Kidney tubule cell (primary cell): ENCODE results near the gene DTX1.

ENCODE experiments used
- DNase-seq: peaks from one replicate; pipeline ENCODE4 v3.0.0-alpha.2; 2018; ENCODE audit warnings: low spot score

Gene DTX1

DNA sequence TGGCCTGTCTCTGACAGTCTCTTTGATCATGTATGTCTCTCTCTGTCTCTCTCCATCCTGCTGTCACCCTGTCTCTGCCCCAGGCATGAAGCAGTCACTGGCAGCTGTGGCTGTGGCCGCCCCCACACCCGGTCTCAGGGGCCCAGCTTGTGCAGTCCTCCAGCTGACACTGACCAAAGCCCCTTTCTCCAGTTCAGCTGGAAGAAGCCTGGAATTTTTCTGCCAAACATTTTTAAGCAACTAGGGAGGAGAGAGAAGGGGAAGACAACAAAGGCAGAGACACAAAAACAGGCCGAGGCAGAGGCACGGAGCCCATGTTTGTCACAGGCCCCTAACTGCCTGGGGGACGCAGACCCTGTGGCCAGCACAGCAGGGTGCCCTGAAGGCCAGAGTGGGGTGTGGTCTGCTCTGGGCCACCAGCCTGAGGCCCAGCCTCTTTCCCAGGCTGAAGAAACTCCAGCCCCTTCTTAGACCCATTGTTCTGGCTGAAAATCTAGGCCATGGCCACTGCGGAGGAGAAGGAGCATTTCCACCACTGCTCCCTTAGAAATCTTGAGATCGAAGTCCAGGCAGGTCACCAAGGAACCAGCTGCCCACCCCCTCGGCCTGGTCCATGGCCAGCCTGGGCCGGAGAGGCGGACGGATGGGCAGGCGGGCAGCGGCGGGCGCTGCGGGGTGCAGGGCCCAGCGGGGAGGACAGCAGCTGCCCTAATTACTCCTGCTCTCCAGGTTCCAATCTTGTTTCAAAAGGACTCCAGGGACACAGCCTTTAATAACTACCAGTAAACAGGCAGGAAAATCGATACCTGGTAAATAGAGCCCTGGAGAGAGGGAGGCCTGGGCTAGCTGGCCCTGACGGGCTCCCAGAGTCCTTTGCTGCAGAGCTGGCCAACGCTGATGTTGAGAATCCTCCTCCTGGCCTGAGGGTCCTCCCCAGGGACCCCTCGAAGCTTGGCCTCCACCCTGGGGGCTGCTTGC, 14.9 kb downstream of the DTX1 start:
- DNase-seq = no peak

DNA sequence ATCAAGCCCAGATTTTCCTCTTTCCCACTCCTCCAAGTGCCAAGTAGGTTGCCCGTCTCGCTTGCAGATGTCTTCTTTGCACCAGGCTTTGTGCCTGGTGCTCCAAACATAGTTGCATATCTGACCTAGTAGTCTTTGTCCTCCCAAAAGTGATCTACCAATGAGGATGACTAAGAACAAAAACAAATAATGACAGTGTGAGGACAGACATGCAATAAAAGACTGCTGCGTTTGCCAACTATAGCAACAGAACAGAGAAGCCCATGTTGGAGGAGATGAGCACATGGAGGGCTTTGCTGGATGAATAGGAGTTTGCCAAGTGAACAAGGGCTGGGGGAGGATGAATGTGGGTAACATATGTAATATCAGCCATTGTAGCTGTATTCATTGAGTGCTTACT, 15.6 kb downstream of the DTX1 start:
- peak; percentile 1 for DNase-seq

DNA sequence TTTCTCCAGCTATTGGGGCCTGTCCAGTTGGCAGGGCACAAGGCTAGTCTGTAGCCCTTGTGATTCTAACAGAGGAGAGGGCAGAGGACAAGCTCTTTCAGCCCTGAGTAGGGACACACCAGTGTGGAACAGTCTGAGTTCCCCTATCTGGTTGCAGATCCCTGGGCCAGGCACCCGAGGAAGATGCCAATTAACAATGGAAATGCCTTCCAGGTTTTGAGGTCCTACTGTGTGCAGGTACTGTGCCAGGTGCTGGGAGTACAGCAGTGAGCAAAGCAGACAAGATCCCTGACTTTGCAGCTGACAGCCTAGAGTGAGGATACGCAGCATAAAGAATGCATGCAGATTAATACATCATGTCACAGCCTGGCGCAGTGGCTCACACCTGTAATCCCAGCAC, 17.1 kb downstream of the DTX1 start:
- no peak for DNase-seq

DNA sequence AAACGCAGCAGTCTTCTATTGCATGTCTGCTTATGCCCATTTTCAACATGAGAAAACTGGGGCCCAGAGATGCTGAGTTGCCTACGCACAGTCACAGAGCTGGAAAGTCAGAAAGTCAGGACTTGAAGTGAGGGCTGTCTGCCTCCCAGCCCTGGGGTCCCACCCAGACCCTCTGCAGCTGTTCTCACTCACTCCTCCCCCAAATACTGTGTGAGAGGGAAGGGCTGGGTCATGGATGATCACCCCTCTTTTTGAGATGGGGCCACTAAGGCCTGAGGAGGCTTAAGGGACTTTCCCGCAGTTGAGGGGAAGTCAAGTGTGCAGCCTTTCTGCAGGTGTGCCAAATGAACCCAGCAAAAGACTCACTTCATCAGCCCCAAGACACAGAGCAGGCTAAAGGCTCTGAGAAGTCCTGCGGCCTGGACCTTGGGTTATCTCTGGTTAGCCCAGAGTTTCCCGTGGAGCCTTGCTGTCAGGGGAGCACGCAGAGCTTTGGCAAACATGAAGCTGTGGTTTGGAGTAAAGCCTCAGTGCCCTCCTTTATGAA, 18.7 kb downstream of the DTX1 start:
- peak; percentile 29 for DNase-seq

DNA sequence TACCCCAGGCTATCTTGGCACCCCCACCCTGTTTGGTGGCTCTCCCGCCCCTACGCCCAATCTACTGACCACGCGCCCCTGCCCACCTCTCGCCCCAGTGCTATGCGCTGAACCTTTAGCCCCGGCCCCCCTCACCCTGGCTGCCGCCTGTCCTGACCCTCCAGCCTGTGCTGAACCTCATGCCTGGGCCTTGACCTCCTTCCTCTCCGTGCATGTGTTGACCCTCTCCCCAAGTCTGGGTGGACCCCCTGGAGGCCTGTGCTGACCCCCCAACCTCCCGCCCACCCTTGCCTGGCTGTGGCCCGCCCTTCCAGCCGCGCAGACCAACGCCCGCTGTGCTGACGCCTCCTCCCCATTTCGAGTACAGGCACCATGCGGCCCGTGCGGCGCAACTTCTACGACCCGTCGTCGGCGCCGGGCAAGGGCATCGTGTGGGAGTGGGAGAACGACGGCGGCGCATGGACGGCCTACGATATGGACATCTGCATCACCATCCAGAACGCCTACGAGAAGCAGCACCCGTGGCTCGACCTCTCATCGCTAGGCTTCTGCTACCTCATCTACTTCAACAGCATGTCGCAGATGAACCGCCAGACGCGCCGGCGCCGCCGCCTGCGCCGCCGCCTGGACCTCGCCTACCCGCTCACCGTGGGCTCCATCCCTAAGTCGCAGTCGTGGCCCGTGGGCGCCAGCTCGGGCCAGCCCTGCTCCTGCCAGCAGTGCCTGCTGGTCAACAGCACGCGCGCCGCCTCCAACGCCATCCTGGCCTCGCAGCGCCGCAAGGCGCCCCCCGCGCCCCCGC, 20.7 kb downstream of the DTX1 start:
- no peak for DNase-seq

DNA sequence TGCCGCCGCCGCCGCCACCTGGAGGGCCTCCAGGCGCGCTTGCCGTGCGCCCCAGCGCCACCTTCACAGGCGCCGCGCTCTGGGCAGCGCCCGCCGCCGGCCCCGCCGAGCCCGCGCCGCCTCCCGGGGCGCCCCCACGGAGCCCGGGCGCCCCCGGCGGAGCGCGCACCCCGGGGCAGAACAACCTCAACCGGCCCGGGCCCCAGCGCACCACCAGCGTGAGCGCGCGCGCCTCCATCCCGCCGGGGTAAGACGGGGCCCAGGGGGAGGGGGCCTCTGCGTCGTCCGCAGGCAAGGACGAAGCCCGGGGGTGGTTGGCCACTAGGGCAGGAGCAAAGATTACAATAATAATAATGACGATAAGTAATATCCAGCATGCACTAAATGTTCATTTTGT, 21.3 kb downstream of the DTX1 start:
- no peak for DNase-seq

DNA sequence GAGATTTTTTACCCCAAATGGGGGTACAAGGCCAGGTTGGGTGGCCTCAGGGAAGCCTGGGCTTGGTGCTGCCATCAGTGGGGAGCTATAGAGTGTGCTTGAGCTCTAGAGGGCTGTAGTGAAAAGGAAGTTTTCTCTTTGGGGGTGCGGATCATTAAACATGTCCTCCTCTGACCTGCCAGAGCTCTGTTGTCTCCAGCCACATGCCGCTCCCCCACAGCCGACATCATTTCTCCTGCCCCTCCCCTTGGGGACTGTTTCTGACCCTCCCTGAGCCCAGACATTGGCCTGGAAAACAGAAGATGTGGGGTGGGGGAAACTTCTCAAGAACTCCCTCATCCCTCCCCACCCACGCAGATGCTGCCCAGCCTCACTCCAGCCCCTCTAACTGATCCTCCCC, 25.3 kb downstream of the DTX1 start:
- DNase-seq = no peak

DNA sequence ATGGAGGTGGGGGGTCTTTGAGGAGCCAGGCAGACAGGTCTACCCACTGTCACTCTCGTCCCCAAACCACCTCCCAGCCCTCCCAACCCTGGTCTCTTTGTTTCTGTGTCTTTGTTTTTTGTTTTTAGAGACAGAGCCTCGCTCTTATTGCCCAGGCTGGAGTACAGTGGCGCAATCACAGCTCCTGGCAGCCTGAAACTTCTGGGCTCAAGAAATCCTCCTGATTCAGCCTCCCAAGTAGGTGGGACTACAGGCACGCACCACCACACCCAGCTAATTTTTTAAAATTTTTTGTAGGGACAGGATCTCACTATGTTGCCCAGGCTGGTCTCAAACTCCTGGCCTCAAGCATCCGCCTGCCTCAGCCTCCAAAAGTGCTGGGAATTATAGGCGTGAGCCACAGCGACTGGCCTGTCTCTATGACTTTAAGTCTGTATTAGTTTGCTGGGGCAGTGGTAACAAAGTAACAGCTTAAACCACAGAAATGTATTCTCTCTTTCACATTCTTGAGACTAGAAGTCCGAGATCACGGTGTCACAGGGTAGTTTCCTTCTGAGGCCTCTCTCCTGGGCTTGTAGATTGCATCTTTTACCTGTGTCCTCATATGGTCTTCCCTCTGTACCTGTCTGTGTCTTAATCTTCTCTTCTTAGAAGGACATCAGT, 26.1 kb downstream of the DTX1 start:
- DNase-seq = peak; percentile 16

DNA sequence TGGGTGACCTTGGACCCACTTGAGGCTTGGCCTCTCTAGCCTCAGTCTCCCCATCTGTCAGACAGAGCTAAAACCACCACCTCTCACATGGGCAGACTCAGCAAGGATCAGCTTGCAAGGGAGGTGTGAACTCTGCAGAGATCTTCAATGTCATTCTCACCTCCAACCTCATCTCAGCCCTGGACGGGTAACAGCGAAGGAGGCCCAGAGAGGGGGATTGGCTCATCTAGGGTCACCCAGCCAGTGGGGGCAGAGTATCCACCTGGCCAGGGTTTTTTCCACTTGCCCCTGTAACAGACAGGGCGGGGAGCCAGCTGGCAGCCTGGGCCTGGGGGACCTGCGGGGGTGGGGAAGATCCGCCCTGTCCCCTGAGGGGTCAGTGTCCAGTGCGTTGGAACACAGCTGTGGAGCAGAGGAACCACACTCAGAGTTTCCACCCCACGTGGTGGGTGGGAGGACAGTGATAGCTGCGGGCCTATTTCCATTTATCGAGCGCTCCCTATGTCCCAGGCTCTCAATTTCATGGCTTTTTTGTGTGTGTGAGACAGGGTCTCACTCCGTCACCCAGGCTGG, 27.4 kb downstream of the DTX1 start:
- DNase-seq = no peak

DNA sequence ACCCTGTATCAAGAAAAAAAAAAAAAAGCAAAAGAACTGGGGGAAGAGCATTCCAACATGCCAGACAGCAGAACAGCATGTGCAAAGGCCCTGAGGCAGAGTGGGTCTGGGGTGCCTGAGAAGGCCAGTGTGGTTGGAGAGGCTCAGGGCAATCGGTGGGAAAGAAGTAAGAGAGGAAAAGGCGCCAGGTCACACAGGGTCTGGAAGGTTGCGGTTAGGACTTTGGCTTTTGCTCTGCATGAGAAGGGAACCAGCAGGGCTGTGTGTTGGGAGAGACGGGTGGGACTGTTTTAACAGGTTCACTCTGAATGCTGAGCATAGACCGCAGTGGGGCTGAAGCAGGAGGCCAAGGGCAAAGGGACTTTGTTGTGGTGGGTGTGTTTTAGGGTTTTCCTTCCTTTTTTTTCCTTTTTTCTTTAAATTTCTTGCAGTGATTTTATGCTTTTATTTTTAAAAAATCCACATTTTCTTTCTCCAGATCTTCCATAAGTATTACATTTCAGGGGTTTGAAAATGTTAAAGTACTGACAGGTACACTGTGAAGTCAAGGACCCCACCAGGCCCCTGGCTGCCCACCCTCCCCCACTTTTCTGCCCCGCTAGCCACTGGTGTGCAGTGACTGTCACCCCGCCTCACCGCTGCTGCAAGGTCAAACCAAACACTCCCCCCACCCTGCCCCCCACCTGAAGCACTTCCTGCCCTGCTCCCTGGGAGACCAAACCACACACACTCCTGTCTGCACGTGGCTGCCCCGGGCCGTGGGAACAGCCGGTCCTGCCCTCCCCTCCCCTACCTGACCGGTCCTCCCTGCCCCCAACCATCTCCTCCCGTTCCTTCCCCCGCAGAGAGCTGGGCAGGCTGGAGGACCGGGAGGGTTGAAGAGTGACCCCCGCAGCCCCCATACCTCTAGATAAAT, 30.0 kb downstream of the DTX1 start:
- peak; percentile 49 for DNase-seq

DNA sequence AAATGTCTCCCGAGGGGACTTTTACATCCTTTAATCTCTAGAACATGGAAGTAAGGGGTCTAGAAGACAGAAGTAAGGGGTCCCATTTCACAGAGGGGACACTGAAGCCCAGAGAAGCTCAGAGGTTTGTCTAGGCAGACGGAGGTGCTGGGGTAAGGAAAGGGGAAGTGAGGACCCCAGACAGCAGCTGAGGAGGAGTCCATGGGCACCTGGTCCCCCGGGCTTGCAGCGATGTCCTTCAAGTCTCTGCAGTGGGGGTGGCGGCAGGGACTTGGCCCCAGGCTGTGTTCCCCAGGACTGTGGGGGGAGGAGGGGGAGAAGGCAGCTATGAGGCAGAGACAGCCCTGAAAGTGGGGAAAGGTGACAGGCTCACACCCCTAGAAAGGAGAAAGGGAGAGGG, 30.7 kb downstream of the DTX1 start:
- DNase-seq = no peak

DNA sequence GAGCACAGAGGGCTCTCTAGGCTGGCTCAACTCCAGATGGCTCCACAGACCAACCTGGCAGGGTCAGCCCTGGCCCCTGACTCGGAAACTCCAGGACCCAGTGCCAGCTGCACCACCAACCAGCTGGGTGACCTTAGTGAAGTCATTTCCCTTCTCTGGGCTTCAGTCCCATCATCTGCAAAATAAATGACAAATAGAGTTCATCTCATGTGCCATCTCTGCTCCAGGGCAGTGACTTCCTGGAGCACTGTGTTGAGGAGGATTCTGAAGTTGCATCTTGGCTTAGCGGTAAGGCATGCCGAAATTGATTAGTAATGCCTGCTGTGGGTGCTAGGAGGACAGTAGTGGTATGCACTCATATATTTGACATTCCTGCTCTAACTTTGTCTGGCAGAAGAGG, 31.5 kb downstream of the DTX1 start:
- peak; percentile 6 for DNase-seq

DNA sequence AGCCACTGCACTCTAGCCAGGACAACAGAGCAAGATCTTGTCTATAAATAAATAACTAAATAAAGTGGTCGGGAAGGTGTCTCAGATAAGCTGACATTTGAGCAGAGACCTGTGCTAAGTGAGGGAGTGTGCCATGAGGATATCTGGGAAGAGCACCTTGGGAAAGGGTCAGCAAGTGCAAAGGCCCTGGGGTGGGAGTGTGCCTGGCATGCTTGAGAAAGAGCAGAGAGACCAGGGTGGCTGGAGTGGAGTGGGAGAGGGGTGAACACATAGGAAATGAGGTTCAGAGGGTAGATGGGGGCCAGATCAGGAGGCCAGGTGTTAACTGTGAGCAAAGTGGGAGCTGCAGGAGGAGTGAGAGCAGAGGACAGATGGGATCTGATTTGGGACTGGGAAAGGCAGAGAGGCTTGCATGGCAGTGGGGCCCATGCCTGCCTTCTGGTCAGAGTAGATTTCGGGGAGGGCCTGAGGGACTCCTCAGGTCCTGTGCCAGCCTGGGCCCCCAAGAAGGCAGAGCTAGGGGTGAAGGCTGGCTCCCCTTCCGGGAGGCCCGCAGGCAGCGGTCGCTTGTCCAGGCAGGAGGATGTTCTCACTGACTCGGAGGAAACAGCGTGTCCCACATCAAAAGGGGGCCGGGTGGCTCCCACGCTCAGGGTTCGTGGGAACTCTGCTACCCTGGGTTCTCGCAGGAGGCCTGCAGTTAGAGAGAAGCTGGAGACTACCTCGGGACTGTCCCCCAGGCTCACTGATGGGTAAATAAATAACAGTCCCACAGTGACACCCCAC, 32.6 kb downstream of the DTX1 start:
- no peak for DNase-seq

DNA sequence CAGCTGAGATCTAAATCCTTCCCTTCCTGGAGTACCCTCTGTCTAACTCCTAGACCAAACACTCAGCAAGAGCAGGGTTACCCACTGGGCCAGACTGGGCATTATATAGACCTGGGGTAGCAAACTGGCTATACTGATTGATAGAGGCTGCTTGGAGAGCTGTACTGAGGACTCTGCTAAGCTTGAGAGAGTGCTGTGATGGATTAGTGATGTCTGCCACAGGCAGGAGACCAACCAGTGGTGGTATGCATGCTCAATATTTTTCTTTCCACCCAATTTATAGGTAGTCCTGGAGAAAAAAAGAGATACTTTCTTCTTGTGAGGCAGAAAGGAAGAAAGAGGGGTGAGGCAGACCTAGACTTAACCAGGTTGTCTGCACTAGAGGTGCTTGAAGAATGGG, 33.3 kb downstream of the DTX1 start:
- no peak for DNase-seq

DNA sequence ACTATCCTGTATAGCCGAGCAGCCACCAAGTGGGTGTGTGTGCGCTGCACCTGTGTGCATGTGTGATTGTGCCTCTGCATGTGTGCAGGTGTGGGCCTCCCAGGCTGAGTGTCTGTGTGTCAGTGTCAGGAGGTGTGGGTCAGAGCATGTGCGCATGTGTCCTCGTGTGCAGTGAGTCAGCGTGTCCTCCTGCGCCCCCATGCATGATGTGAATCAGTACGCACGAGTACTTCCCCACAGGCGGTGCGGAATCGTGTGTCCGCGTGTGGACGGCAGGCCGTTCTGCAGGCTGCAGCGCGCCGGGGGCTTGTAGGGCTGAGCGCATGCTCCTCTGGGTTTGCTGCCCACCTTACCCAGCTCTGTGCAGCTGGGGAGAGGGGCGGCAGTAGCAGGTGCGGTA, 34.2 kb downstream of the DTX1 start:
- no peak for DNase-seq

DNA sequence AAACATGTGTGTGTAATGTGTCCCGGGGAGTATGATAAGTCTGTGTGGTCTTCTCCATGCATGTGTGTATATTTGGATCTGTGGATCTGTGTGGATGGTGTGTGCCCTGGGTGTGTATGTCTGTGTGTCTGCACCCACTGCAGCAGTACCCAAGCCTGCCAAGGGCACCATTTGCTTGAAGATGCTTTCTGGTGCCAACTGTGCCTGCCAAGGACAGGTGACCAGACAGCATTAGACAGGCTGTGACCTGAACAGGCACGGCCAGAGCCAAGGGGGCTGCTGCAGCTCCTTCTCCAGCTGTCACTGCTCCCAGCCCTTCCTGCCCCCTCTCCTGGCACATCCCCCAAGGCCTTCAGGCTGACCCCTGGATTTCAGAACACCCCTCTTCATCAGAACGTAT, 35.0 kb downstream of the DTX1 start:
- no peak for DNase-seq

DNA sequence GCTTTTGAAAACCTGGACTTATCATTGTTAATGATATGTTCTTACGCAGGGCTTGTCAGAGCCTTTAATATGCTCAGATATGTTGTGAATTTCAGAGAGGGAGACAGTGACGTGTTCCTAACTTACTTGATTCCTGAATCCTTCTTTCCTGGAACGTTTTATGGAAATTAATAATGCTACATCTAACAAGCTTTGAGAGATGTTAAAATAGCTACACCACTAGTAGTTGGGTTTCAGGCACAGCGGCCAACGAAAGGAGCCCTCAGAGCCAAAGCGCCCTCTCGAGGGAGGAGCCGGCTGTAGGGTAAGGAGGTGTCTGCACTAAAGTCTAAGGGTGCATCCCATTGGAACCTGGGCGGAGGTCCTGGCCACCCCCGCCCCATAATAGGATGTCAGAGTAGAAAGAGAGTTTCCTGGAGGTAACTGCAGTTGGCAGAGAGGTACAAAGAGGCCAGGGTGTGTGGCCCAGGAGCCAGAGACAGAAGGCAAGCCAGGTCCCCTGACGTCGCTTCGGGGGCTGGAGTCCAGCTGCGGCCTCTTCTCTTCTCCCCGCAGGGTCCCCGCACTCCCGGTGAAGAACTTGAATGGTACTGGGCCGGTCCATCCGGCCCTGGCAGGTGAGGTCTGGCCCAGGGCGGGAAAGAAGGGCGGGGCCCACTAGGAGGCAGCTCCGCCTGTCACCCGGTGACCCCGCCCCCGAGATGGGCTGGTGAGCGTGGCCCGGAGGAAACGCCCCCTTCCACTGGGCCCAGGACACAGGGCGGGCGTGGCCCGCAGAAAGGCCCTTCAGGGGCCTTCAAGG, 36.3 kb downstream of the DTX1 start:
- DNase-seq = no peak

DNA sequence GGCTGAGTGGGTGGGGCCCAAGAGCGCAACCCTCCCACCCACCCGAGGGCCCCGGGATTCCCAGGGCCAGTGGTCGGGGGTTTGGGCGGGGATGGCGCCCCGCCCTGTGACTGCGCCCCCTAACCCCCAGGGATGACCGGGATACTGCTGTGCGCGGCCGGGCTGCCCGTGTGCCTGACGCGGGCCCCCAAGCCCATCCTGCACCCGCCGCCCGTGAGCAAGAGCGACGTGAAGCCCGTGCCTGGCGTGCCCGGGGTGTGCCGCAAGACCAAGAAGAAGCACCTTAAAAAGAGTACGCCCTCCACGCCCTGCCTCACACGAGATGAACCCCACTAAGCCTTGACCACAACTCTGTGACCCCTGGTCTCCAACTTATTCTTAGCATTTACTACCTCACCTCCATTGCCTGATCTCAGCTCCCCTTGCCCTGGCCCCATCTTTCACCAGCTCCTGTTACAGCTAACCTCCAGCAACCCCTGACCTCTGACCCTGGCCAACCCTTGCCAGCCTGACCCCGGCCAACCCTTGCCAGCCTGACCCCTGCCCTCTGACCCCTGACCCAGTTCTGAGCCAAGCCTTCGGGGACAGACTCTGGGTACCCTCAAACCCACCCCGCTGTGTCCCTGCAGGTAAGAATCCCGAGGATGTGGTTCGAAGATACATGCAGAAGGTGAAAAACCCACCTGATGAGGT, 37.0 kb downstream of the DTX1 start:
- DNase-seq = no peak

DNA sequence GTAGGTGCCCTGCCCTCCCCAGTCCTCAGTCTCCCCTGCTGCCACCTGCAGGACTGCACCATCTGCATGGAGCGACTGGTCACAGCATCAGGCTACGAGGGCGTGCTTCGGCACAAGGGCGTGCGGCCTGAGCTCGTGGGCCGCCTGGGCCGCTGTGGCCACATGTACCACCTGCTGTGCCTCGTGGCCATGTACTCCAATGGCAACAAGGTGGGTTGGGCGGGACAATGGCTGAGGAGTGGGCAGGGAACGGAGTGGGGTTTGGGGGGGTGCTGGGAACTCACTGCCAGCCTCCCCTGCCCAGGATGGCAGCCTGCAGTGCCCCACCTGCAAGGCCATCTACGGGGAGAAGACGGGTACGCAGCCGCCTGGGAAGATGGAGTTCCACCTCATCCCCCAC, 38.2 kb downstream of the DTX1 start:
- DNase-seq = no peak
